Measurements from ENCODE around the gene TTLL5.

GRCh38 chr14:75805646-75806045, 144.6 kb downstream of the TTLL5 start:
- TF ChIP-seq CTCF (conservative IDR thresholded peaks at IDR 0.05 in 1 of 2, IDR thresholded peaks at IDR 0.05 in 1 of 2; ENCODE audit: extremely low read depth in 1 of 2, insufficient read depth in 1 of 2, low read depth in 1 of 2, low read length in 2 of 2), result no peak
- TF ChIP-seq EZH2 (IDR thresholded peaks at IDR 0.05; ENCODE audit: borderline replicate concordance, low read length), result no peak
